IPS DF 4.7 (cell line): ENCODE measurements around the gene MBD4.
A peak's percentile ranks its signal among the peaks of the same experiment; 100 is the strongest.
"Not testable (repeated sequence)": the region's sequence is repeated elsewhere in the genome, so short reads cannot be mapped to it uniquely, and the experiment has no call there.

Experiments used
- DNase-seq: peaks from one replicate; pipeline ENCODE4 v3.0.0-alpha.2; 2013; ENCODE audit warnings: low spot score; ENCODE audit errors: extremely low read depth

Gene MBD4

DNA sequence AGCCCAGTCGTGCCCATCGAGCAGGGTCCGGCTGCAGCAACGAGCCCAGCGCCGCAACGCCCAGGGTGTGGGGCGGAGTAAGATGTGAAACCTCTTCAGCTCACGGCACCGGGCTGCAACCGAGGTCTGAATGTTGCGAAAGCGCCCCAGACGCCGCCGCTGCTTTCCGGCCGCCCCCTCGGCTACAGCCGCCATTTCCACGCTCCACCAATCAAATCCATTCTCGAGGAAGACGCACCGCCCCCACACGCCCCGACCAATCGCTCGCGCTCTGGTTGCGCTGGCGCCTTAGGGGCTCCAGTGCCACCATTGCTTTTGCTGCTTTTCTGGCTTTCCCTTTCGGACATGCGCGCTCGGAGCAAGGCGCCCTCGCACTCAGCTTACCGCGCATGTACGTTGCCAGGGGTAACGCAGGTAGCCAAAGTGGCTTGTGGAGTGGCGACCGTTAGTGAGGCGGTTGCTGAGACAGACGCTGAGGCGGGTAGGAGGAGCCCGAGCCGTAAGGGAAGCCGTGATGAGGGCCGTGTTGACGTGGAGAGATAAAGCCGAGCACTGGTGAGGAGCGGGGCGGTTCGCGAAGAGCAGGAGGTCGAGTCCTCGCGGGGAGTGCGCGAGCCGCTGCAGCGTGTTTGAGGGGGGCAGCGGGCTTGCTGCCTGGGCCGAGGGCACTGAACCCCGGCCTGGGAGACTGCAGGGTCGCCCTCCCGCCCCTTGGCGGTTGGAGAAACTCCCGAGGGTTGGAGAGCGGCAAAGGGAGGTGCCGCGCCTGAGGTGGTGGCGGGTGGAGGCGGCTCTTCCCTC is at the start of gene MBD4, which contains the start of gene IFT122:
MBD4 (minus strand) TSS at position 132 of the 801 bp plus-strand sequence; CDS start at position 17, 115 bp downstream.
IFT122 (plus strand) TSS at position 408 of the 801 bp plus-strand sequence; CDS start at position 515, 107 bp downstream.
- DNase-seq: peak; percentile 92

DNA sequence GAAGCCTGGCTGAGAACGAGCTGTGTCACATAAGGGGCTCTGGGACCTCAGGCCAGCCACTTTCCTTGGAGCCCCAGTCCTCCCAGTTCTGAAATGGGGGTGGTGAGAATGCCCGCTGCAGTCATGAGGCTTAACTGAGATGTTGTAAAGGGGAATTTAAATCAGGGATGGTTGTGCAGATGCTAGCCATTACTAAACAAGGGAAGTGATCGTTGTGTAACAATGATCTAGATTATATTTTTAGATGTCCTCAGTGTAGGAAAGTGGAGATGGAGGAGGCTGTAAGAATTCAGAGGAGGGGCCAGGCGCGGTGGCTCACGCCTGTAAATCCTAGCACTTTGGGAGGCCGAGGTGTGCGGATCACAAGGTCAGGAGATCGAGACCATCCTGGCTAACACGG is 49.5 kb upstream of the MBD4 start:
- not testable (repeated sequence) for DNase-seq

DNA sequence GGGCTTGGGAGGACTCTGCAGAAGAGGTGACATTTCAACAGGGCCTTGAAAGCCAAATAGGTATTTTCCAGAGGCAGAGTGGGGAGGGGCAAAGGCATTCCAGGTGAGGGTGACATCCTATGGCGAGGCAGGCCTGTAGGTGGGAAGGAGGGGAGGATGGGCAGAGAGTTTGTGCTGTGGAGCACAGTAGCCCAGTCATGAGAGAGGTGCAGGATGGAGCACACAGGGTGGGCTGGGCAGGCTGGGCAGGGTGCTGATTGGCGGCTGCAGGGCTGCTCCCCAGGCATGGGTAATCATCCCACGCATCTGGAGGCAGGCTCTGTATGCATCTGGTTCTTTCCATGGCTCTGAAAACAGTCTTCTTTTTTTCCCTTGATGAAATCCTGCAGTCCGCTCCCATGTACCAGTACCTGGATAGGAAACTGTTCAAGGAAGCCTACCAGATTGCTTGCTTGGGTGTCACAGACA is 48.2 kb upstream of the MBD4 start:
- DNase-seq: not testable (repeated sequence)

DNA sequence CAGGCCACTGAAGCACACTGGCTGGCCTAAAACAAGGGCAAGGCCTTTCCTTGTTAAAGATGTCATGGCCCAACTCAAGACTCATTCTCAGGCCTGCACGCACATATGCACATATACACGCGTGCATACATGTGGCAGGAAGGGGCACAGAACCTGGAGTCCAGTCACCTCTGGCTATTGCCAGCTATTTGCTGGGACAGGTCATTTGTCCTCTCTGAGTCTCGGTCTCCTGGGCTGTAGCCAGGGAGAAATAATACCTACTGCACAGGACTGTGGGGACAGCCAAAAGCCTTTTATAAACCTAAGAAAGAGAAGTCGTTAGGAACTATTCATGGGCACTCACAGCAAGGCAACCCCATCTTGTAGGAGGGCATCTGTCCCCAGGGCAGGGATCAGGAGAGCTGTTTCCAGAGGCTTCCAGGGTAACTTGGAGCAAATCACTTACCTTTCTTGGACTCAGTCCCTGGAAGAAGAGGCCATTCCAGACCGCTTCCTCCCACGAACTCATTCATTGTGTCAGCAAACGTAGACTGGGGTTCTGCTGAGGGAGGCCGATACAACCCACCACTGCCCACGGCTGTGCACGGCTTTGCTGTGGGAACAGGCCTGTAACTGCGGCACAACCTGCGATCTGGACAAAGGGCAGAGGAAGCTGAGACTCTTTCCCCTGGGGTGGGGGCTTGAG is 47.6 kb upstream of the MBD4 start:
- no peak for DNase-seq

DNA sequence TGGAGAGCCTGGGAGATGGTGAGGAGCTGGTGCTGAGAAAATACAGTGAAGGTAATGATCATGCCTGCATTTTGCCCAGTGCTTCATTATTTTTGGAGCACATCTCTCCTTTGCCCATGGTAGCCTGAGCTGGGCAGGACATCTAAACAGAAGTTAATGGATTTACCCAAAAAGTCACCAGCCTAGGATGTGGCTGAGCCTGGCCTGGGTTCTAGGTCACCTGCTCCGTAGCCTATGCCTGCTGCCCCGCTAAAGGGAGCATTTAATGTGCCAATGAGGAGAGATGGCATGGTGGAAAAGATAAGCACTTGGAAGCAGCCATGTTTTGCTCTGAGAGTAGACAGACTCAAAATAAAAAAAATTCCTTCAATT is 46.9 kb upstream of the MBD4 start:
- DNase-seq: no peak

DNA sequence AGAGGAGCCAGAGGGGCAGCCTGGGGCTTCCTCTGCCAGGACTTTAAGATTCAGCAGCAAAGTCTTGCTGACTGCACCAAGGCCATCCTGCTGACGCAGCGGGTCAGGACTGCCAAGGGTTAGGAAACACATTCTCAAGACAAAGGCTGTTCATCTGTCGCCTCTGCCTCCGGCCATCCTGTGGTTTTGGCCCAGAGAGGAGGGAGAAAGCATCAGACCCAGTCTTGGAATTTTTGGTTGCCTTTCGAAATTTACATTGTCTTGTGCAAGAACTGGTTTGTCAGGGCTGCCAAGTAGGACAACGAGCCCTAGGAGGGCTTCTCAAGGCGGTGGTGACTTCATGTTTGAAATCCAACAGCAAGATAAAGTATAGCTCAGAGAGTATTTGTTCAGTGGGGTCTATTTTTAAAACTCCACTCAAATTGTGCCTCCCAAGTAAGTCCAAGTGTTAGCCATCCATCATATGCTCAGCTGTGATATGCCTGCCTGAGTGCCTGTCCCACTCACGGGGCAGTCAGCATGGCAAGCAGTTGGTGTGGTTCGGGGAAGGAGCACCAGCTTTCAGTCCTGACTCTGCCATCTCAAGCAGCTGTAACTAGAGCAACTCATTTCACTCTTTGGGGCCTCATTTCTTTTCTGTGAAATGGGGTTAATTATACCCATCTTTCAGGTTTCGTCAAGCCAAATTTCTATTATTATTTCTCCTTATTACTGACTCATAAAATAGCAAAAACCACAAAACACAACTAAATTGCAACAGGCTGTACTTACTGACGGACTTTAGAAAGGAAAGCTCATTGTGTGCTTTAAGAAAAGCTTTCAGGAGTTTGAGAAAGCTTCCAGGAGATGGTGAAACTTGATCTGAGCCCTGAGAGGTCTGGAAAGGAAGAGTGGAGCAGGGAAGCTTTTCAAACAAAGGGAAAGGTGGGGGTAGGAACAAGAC is 46.2 kb upstream of the MBD4 start:
- no peak for DNase-seq

DNA sequence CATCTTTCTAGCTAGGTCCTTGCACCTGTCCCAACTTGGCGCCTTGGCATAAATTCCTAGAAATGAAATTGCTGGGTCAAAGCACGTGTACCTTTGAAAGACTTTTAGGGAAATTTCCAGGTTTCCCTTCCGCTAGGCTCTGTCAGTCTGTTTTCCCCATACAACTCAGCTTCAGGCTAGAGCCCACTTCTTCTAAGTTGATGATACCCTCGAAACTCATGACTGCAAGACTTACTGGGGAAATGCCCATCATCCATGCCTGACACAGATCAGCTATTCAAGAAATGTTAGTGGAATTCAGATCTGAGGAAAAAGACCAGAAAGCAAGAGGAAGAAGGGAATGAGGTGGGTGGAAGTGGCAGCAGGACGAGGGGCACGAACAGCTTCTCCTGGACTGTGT is 45.4 kb upstream of the MBD4 start:
- not testable (repeated sequence) for DNase-seq

DNA sequence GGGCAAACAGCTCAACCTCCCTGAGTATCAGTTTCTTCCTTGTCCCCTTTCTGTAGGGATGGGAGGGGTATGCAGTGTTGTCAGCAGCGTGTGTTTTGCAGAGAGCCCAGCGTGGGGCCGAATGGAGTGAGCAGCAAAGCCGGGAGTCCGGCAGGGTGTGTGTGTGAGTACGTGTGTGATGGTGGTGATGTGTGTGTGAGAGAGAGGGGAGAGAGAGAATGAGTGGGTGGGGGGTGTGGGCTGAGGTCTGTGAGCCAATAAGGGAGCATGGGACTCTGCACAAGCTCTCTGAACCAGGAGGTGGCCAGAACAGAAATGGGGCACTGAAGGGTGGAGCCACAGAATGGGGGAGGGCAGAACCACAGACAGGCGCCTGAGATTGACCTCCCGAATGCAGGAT is 44.1 kb upstream of the MBD4 start:
- DNase-seq: no peak

DNA sequence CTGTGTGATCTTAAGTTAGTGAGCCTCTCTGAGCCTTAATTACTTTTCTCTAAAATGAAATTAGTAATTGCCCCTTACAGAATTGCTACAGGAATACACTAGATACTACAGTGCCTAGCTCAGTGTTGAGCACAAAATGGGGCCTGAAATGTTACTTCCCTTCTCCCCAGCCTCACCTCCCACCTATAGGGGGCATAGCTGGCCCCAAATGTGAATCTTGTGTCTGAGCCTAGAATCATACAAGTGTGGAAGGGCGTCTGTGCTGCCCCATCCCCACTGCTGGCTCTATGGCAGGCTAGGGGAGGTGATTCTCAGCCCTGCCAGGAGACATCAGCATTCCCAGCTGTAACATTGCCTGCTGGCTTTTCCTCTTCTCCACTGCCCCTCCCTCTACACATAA is 43.0 kb upstream of the MBD4 start:
- DNase-seq: no peak

DNA sequence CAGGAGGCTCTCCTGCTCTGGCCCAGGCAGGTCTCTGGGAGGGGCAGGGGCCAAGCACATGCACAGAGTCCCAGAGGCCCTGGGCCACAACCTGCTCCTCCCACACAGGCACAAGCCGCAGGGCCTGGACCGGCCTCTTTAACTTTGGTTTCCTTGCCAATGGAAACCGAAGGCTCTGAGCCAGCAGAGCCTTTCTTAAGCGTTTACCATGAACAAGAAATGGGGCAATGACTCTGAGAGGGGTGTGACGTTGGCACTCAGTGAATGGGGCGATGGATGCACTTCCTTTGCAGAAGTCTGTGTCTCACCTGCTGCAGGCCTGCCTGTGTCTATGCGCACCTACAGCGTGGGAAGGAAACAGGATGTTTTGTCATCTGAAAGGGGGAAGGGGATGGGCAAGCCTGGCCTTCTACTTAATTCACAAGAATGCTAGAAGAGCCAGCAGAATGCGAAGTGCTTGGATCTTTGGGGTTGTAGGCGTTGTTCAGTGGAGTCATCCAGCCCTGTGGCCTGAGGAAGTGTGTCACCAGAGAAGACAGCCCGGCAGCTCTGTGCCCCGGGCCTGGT is 42.1 kb upstream of the MBD4 start:
- no peak for DNase-seq

DNA sequence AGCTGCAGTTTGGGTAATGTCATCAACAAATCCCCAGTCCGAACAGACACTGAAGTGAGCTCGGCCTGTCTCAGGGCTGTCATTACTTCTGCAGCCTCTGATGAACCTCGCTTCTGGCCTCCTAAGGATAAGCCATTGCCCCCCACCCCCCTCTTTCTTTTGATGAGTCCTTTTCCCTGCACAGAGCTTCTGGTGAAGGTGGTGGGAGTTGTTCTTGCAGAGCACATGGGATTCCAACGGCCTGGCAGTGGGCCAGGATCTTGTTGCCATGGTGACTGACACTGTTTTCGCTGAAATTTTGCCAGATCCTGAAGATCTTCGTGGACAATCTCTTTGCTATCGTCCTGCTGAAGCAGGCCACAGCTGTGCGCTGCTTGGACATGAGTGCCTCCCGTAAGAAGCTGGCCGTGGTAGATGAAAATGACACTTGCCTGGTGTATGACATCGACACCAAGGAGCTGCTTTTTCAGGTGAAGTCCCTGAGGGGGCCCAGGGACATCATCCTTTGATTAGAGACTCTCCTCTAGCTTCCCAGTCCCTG is 41.5 kb upstream of the MBD4 start:
- not testable (repeated sequence) for DNase-seq

DNA sequence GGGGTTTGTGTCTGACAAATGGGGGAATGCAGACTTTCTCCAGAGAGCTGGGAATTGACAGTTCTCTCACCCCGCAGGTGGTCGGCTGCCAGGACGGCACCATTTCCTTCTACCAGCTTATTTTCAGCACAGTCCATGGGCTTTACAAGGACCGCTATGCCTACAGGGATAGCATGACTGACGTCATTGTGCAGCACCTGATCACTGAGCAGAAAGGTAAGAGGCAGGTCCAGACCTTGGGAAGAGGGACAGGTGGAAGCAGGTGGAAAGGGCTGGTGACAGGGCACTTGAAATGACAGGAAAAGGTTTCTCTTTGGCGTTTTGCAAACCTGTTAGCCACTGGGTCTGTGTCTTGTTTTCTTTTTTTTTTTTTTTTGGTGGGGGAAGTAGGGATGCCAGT is 36.8 kb upstream of the MBD4 start:
- DNase-seq: no peak

DNA sequence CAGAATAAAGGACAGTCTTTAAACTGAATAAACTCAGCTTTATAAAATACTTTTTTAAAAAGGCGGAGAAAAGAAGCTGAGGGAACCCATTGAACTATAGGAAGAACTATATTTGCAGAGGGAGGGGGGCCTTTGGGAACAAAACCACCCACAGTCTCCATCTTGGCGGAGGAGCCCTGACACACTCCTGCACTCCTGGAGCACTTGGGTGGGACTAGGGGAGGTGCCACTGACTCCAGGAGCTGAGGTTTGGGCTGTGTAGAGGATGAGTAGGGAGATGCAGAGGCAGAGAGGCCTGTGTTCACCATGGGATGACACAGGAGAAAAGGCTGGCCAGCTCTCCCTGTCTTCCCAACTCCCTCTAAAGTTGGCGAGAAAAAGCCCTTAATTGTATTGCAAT is 36.1 kb upstream of the MBD4 start:
- no peak for DNase-seq

DNA sequence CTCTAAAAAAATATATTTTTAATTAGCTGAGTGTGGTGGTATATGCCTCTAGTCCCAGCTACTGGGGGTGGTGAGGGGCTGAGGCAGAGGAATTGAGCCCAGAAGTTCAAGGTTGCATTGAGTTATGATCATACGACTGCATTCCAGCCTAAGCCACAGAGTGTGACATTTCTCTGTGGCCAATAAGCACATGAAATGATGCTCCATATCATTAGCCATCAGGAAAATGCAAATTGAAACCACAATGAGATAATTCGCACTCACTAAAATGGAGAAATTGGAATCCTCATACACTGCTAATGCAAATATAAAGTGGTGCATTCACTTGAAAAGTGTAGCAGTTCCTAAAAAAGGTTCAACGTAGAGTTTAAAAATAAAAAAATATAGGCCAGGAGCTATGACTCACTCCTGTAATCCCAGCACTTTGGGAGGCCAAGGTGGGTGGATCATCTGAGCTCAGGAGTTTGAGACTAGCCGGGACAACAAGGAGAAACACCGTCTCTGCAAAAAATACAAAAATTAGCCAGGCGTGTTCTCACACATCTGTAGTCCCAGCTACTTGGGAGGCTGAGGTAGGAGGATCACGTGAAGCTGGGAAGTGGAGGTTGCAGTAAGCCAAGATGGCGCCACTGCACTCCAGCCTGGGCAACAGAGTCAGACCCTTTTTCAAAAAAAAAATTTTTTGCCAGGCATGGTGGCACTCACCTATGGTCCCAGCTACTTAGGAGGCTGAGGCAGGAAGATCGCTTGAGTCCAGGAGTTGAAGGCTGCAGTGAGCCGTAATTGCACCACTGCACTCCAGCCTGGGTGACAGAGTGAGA is 35.4 kb upstream of the MBD4 start:
- no peak for DNase-seq

DNA sequence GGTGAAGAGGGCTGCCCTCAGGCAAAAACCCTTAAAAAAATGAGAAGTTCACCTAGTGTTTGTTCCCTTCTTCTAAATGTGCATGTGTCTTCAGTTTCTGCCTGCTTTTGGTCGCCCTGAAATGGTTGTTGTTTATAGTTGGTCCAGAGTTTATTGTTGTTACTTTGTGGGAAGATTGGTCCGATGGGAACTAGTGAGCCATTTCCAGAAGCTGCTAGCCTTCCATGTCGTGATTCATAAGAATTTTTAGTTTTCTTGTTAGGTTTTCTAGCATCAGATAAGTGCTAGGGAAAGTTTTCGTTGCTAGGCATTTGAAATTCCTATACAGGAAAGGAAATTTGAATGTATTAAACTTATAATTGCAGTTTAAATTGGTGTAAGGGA is 34.0 kb upstream of the MBD4 start:
- no peak for DNase-seq

DNA sequence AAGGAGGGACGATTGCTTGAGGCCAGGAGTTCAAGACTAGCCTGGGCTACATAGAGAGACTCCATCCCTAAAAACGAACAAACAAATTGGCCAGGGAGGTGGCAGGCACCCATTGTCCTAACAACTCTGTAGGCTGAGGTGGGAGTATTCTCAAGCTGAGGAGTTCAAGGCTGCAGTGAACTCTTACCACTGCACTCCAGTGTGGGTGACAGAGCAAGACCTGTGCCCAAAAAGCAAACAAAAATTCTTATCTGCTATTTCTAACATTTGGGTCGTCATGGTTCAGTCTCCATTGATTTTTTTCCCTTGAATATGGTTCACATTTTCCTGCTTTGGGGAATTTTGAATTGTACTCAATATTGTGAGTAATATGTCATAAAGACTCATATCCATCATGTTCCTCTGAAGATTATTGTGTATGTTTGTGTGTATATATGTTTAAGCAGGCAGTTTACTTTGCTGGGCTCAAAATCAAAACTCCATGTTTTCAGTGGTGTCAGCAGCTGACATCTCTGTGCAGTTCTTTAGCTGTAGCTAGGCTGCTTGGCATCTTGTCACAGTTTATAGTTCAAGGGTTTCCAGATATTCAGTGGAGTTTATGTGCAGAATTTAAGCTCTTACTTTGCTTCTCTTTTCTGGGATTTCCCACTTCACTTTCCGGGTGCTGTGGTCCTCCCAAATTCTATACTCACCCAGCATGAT is 33.5 kb upstream of the MBD4 start:
- no peak for DNase-seq

DNA sequence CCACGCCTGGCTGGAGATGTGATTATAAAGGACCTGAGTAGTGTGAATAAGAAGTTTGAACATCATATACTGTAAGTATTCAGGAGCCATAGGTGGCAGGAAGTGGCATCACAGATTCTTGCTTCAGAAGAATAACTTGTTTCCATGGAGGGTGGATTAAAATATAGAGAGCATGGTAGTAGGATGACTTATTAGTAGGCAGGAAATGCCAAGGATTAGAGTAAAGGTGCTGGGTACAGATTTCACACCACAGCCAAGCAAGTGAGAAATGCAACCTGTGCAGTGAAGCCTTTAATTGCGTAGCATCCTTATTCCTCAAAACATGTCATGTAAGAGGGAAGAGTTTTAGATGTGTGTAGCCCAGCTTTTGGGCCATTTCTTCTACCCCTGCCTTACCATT is 31.1 kb upstream of the MBD4 start:
- no peak for DNase-seq

DNA sequence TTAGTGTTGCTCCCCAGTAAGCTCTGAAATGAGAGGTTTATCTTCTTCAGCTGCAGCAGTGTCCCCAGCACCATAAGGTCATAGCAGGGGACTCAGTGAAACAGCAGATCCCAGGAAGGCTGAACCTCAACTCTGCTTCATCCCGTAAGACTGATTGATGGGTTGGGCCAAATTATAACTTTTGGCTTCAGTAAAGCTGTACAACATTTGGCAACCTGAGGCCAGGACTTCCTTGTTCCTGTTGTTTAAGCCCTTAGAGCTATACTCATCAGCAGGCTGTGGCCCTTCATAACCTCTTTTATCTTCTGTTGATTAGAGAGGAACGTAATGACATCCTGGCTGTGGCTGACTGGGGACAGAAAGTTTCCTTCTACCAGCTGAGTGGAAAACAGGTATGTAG is 29.3 kb upstream of the MBD4 start:
- DNase-seq: no peak

DNA sequence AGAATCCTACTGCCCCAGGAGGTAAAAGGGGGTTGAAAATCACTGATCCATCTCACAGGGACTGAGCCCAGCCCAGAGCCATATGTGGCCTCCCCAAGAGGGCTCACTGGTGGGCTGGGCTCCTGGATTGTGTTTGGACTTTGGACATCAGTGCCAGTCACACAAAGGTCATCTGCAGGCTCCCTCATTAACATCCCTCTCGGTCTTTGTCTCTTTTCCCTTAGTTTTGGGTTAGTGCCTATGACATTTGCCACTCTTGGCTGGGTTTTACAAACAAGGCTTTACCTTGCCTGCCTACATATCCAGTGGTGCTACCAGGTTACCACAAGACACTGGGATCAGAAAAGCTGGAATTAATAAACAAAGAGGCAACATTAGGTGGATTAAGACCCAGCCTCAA is 28.2 kb upstream of the MBD4 start:
- DNase-seq: no peak

DNA sequence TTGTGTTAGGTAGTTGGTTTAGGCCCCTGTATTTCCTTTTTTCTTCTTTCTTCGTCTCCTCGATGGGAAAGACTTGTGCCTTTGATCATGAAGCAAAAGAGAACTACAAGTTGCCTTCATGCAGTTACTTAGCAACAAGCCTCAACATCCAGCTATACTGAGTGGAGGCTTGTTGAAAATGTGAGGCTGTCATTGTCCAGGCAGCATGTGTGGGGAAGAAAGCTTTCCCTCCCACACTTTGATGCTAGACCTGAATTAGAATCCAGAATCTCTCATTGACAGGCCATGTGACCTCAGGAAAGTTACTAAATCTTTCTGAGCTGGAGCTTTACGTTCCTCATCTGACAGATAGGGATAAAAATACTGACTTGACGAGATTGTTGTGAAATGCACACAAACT is 24.0 kb upstream of the MBD4 start:
- no peak for DNase-seq
